CD8-positive, alpha-beta memory T cell (primary cell): ENCODE results near the gene POLR3A. TPM values are rescaled to one million over a fixed set of nuclear protein-coding genes. Genes with fewer than 3 reads are reported as not detected.

Experiments used
- CTCF ChIA-PET: fragments of 350-600 bp; sonication (Branson Sonifier 250); formaldehyde crosslinking; loops from one replicate; lab custom pipeline; 2021; ENCODE audit warnings: antibody characterized with exemption; lab: Charles Lee
- POLR2A ChIA-PET: fragments of 350-600 bp; sonication (Branson Sonifier 250); formaldehyde crosslinking; loops from one replicate; lab custom pipeline; 2021; ENCODE audit warnings: antibody characterized with exemption; lab: Charles Lee
- DNase-seq, 5 donors: peaks; one replicate each; pipeline versions ENCODE4 v3.0.0 to v3.0.0-alpha.2; 2020 to 2022; ENCODE audit warnings: mixed read lengths in 1 of 5
- H3K27ac ChIP-seq: one replicate; pipeline ENCODE4 v1.7.0; 2013; ENCODE audit warnings: low read depth, mild to moderate bottlenecking, low read length, moderate library complexity
- H3K27me3 ChIP-seq: 2 replicates; pipeline ENCODE4 v1.7.0; 2013; ENCODE audit warnings: low read length, mild to moderate bottlenecking; ENCODE audit not compliant: insufficient read depth, poor library complexity, severe bottlenecking
- H3K36me3 ChIP-seq: 2 replicates; pipeline ENCODE4 v1.7.0; 2013; ENCODE audit warnings: mild to moderate bottlenecking, low read length, moderate library complexity; ENCODE audit not compliant: insufficient read depth
- H3K4me1 ChIP-seq: 2 replicates; pipeline ENCODE4 v1.7.0; 2013; ENCODE audit warnings: mild to moderate bottlenecking, low read length, moderate library complexity; ENCODE audit not compliant: insufficient read depth
- H3K4me3 ChIP-seq: 2 replicates; pipeline ENCODE4 v1.7.0; 2013; ENCODE audit warnings: mild to moderate bottlenecking, low read length
- H3K9me3 ChIP-seq: 2 replicates; pipeline ENCODE4 v1.7.0; 2013; ENCODE audit warnings: mild to moderate bottlenecking, low read length
- H3K27ac Mint-ChIP-seq, 8 donors: one replicate each; pipeline ENCODE4 v1.8.0; 2020 to 2021; ENCODE audit warnings: mixed read lengths in 8 of 8, mild to moderate bottlenecking in 6 of 8, inconsistent platforms in 3 of 8, moderate library complexity in 3 of 8
- H3K27me3 Mint-ChIP-seq, 2 donors: one replicate each; pipeline ENCODE4 v1.8.0; 2020 to 2021; ENCODE audit warnings: mixed read lengths in 2 of 2, mild to moderate bottlenecking in 1 of 2, moderate library complexity in 1 of 2
- H3K36me3 Mint-ChIP-seq, 3 donors: one replicate each; pipeline ENCODE4 v1.8.0; 2020 to 2021; ENCODE audit warnings: mixed read lengths in 3 of 3, inconsistent platforms in 1 of 3, mild to moderate bottlenecking in 1 of 3
- H3K4me1 Mint-ChIP-seq, 3 donors: one replicate each; pipeline ENCODE4 v1.8.0; 2020 to 2021; ENCODE audit warnings: mixed read lengths in 3 of 3, inconsistent platforms in 1 of 3, mild to moderate bottlenecking in 1 of 3
- H3K4me3 Mint-ChIP-seq, 7 donors: one replicate each; pipeline ENCODE4 v1.8.0; 2020 to 2021; ENCODE audit warnings: mixed read lengths in 7 of 7, mild to moderate bottlenecking in 6 of 7, moderate library complexity in 4 of 7, inconsistent platforms in 2 of 7
- H3K9me3 Mint-ChIP-seq, 5 donors: one replicate each; pipeline ENCODE4 v1.8.0; 2020 to 2022; ENCODE audit warnings: mixed read lengths in 5 of 5, mild to moderate bottlenecking in 3 of 5, moderate library complexity in 2 of 5, inconsistent platforms in 1 of 5
- polyA plus RNA-seq: library from polyadenylated mRNA; unstranded; fragments of 300-500 nt; fragmentation: Illumina TruSeq; gene quantifications from one replicate; pipeline ENCODE4 v1.2.3, GENCODE V29; 2021
- total RNA-seq, 2 experiments: library from RNA; stranded (reverse); gene quantifications; one replicate each; pipeline ENCODE4 v1.2.3, GENCODE V29; 2021

POLR3A gene
- total and polyA plus RNA-seq, 3 experiments from 2014 or later, result 10.2 to 27.2 (median 26.0) TPM

DNA sequence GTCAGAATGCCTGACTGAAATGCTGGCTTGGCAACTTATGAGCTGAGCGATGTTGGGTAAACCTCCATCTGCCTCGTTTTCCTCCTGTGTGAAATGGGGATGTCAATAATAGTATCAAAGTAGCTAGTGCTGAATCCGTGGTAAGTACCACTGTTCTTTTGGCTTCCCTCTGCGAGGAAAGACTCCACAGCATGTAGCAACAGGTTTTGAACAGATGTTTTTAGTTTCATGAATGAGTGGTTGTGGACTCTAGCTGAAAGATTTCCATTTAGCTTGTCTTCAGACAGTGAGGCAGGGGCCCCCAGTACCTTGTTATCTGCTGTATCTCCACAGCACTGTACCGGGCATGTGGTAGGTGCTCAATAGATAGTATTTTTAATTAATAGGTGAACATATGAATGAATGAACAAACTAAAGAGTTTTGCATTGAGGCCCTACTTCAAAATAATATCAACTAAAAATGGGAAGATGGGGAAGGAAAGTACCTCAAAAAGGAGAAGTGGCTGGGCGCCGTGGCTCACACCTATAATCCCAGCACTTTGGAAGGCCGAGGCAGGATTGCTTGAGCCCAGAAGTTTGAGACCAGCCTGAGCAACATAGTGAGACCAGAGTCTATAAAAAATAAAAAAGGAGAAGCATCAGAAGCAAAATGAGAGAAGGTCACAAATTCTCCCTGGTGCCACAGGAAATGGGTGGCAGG is 97.1 kb downstream of the POLR3A start:
- peaks cover 12 to 30% of the 10 kb centered on the region in 2 donors for H3K27me3 Mint-ChIP-seq
- H3K4me1 ChIP-seq, result no peaks in the 10 kb centered on the region
- POLR2A ChIA-PET, result no interaction called here

DNA sequence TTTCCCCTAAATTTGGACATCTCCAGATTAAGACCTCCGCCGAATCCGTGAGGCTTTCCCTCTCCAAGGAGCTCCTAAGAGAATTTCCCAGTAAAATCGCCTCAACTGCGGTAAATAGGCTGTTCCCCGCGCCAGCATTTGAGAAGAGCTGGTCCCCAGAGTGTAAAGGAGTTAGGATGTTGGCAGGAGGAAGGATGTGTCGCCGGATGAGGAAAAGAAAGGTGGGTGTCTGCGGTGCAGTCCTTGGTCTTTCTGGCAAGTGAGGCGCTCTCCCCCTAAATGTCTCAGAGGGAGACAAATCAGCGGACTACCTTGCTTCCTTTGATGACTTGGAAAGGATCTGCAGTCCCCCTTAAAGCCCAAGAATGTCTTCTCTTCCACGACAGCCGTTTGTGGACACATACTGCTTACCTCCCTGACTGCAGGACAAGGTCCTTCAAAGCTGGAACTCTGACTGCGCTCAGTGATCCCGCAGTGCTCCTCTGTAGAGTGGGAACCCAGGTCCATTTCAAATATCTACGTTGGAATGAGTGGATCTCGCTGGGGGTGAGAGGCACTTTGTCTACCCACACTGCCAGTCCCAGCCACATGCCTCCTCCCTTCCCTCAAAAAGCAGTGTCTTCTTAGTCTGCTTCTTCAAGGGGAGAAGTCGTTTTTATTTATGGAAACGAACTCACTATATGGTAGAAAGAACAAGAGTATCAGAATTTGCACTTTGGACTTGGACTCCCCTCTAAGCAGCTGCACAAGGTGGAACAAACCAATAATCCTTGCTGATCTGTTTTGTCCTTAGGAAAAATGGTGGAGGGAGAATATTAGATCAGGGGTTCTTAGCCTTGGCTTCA is 101.7 kb downstream of the POLR3A start:
- no peak for DNase-seq
- peak overlapping the region in 6 of 8 donors; percentile 60 to 80 (median 76) for H3K27ac Mint-ChIP-seq
- H3K4me1 ChIP-seq, result no peaks in the 10 kb centered on the region

More for the DNA sequence above, 97.1 kb downstream of the POLR3A start:
- Mint-ChIP-seq H3K4me3 (no peak overlapping the region), H3K36me3 (no peaks in the 10 kb centered on the region), H3K27ac (no peak overlapping the region), H3K4me1 (peaks cover 7 to 8% (median 7%) of the 10 kb centered on the region in 3 donors), H3K9me3 (peaks cover 0 to 2% (median 0%) of the 10 kb centered on the region in 5 donors)
- Histone ChIP-seq H3K27ac (no peak overlapping the region), H3K4me3 (no peak overlapping the region), H3K27me3 (peaks cover 3% of the 10 kb centered on the region), H3K36me3 (no peaks in the 10 kb centered on the region), H3K9me3 (no peaks in the 10 kb centered on the region)
- no peak for DNase-seq
- CTCF ChIA-PET, result no interaction called here

DNA sequence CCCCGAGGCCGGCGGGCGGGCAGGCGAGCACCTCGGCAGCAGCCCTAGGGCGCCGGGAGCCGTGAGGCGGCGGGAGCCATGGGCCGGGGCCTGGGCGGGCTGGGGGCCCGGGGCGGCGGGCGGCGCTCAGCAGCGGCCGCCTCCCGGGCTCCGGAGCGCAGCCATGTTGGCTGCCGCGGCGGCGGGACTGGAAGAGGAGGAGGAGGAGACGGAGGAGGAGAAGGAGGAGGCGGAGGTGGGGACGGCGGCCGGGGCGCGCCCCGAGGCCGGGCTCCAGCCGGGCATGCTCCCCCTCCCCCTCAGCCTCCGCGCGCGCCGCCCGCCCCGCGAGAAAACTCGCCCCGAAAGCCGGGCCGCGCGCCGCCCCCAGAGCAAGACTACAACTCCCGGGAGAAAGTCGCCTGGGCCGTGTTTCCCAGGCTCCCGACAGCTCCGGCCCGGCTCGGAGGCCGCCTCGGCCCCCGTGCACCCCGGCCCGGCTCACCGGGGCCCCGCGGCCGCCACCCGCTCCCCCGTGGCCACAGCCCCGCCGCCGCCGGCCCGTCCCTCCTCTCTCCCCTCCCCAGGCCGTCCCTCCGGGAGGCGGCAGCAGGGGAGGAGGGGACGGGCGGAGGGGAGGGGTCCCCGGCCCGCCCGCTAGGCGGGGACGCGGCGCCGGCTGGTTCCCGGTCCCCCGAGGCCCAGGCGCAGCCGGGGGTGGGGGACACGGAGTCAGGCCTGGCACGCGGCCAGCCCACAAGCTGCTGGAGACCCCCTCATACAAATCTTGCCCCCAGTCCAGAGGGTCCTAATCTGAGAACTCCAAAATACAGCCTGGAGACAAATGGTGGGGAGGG is 102.5 kb downstream of the POLR3A start, which contains the start of gene DLG5:
Gene DLG5 (minus strand): TSS at position 190 of the 836 bp plus-strand sequence. CDS start 235 bp downstream, outside the sequence.
- Histone ChIP-seq H3K4me1 (no peaks in the 10 kb centered on the region), H3K4me3 (peak within 1 kb of the TSS; percentile 41), H3K36me3 (no peaks in the 10 kb centered on the region), H3K9me3 (no peaks in the 10 kb centered on the region), H3K27me3 (peaks cover 7% of the 10 kb centered on the region), H3K27ac (peak within 1 kb of the TSS; percentile 54)
- H3K36me3 Mint-ChIP-seq, result no peaks in the 10 kb centered on the region
- H3K9me3 Mint-ChIP-seq, result peaks cover 0 to 2% (median 0%) of the 10 kb centered on the region in 5 donors
- H3K27ac Mint-ChIP-seq, result peak within 1 kb of the TSS in 6 of 8 donors; percentile 60 to 80 (median 76)
- ChIA-PET POLR2A (no interaction called here), CTCF (no interaction called here)
- H3K4me3 Mint-ChIP-seq, result peak within 1 kb of the TSS; percentile 79 to 96 (median 85)
- H3K4me1 Mint-ChIP-seq, result peaks cover 14 to 15% (median 14%) of the 10 kb centered on the region in 3 donors
- DNase-seq, result peak in 3 of 5 donors; percentile 6 to 16 (median 13)
- H3K27me3 Mint-ChIP-seq, result peaks cover 15 to 54% of the 10 kb centered on the region in 2 donors

More for the DNA sequence above, 101.7 kb downstream of the POLR3A start:
- POLR2A ChIA-PET, result no interaction called here
- no peaks in the 10 kb centered on the region for H3K9me3 ChIP-seq
- H3K36me3 ChIP-seq, result no peaks in the 10 kb centered on the region
- CTCF ChIA-PET, result interaction anchor here (0.9 kb wide), 1 partner anchor 33 kb away, joined by 3 read pairs; no protein-coding TSS in a partner anchor
- peaks cover 0 to 2% (median 0%) of the 10 kb centered on the region in 5 donors for H3K9me3 Mint-ChIP-seq
- peak overlapping the region; percentile 79 to 92 (median 85) for H3K4me3 Mint-ChIP-seq
- H3K27ac ChIP-seq, result no peak overlapping the region
- peaks cover 7% of the 10 kb centered on the region for H3K27me3 ChIP-seq
- H3K4me3 ChIP-seq, result no peak overlapping the region
- H3K27me3 Mint-ChIP-seq, result peaks cover 15 to 50% of the 10 kb centered on the region in 2 donors
- H3K4me1 Mint-ChIP-seq, result peaks cover 14 to 15% (median 14%) of the 10 kb centered on the region in 3 donors
- no peaks in the 10 kb centered on the region for H3K36me3 Mint-ChIP-seq

DNA sequence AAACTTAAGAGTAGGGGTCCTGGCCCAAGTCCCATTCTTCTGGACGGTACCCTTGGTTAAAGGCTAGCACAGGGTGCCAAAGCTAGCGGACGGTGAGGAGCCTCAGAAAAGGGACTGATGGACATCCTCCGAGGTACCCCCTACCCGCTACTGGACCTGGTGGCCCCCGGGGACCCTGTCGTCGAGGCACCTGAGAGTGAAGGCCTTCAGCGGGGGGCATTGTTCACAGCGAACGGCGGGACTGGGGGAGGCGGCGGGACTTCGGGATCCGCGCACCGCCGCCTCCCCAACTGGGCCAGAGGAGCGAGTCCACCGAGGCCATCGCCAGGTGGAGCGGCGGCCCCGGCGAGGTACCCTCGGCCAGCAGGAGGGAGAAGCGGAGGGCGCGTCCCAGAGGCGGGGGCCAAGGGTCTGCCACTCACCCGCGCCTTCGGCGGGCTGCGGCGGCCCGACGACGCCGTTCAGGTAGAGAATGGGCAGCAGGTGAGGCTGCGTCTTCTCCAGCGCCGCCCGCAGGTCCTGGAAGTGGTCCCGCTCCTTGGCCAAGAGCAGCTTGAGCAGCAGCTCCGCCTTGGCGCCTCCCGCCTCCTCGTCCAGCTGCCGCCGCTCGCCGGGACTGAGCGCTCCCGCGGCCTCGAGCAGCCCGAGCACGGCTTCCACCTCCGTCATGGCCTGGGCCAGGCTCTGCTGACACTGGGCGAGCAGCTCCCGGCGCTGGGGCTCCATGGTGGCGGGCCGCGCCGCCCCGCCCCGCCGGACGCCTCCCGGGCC is 103.3 kb downstream of the POLR3A start:
- Mint-ChIP-seq H3K27ac (peak overlapping the region in 1 of 8 donors; percentile 71), H3K9me3 (no peaks in the 10 kb centered on the region), H3K27me3 (peaks cover 15 to 50% of the 10 kb centered on the region in 2 donors), H3K4me1 (peaks cover 14 to 15% (median 14%) of the 10 kb centered on the region in 3 donors), H3K36me3 (no peaks in the 10 kb centered on the region), H3K4me3 (peak overlapping the region in 6 of 7 donors; percentile 64 to 86 (median 78))
- H3K27me3 ChIP-seq, result peaks cover 7% of the 10 kb centered on the region
- H3K36me3 ChIP-seq, result no peaks in the 10 kb centered on the region
- CTCF ChIA-PET, result no interaction called here
- peak in 2 of 5 donors; percentile 1 to 11 for DNase-seq
- H3K9me3 ChIP-seq, result no peaks in the 10 kb centered on the region
- no peaks in the 10 kb centered on the region for H3K4me1 ChIP-seq
- peak overlapping the region; percentile 54 for H3K27ac ChIP-seq
- H3K4me3 ChIP-seq, result peak overlapping the region; percentile 41
- POLR2A ChIA-PET, result no interaction called here

DNA sequence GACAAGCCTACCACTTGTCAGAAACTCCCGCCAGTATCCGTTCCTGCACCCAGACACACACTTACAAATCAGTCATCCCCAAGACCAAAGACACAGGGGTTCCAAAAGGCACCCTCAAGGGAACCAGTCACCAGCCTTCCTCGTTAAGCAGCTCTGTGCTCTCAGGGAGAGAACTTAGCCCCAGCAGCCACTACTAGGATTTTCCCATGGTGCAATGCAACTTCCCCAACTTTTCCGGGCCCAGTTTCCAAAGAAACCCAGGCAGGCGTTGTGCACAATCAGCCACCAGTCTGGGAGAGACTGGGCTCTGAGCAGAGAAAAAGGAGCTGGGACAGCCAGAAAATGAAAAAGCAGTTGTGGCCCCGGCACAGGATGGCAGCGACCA is 103.9 kb downstream of the POLR3A start:
- Mint-ChIP-seq H3K36me3 (no peaks in the 10 kb centered on the region), H3K27ac (peak overlapping the region in 4 of 8 donors; percentile 43 to 77 (median 70)), H3K27me3 (peaks cover 15 to 50% of the 10 kb centered on the region in 2 donors), H3K4me1 (peaks cover 14 to 16% (median 15%) of the 10 kb centered on the region in 3 donors), H3K4me3 (peak overlapping the region; percentile 64 to 96 (median 79)), H3K9me3 (no peaks in the 10 kb centered on the region)
- ChIA-PET POLR2A (no interaction called here), CTCF (no interaction called here)
- Histone ChIP-seq H3K9me3 (no peaks in the 10 kb centered on the region), H3K4me3 (peak overlapping the region; percentile 41), H3K27me3 (peaks cover 7% of the 10 kb centered on the region), H3K27ac (peak overlapping the region; percentile 54), H3K4me1 (no peaks in the 10 kb centered on the region), H3K36me3 (no peaks in the 10 kb centered on the region)
- no peak for DNase-seq

DNA sequence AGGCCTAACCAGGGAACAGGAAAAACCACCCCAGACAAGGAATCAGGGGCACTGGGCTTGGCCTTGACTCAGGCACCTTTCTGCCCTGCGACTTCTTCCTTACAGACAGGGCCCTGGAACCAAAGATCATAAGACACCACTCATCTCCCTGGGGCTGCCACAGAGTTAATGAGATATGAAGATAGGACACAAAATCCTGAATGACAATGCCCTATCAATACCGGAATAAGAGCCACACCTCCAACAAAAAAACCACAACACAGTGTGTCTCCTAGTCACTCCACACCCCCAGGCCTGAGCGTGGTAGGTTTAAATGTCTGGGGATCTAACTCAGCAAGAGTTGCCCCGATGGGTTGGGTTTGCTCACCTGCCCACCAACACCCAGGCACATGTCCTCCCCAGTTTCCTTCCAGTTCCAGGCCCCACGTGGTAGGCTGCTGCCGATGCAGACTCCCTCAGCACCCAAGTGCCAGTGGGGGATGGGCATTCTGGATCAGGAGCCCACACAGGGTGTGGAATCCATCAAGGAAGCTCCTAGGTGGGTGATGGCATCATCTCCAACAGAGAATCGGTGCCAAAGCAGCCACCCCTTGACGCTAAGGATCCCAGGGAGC is 106.6 kb downstream of the POLR3A start:
- Histone ChIP-seq H3K4me1 (no peaks in the 10 kb centered on the region), H3K4me3 (no peak overlapping the region), H3K9me3 (no peaks in the 10 kb centered on the region), H3K27ac (no peak overlapping the region), H3K36me3 (no peaks in the 10 kb centered on the region), H3K27me3 (peaks cover 7% of the 10 kb centered on the region)
- Mint-ChIP-seq H3K4me1 (peaks cover 12 to 14% (median 13%) of the 10 kb centered on the region in 3 donors), H3K36me3 (peaks cover 0 to 1% (median 0%) of the 10 kb centered on the region in 3 donors), H3K27ac (no peak overlapping the region), H3K4me3 (no peak overlapping the region), H3K9me3 (no peaks in the 10 kb centered on the region), H3K27me3 (peaks cover 9 to 37% of the 10 kb centered on the region in 2 donors)
- CTCF ChIA-PET, result no interaction called here
- POLR2A ChIA-PET, result interaction anchor here (0.5 kb wide), 1 partner anchor 87 kb away, joined by 15 read pairs; no protein-coding TSS in a partner anchor
- DNase-seq, result no peak
